ENCODE data around the gene SNW1.

Gene SNW1

DNA sequence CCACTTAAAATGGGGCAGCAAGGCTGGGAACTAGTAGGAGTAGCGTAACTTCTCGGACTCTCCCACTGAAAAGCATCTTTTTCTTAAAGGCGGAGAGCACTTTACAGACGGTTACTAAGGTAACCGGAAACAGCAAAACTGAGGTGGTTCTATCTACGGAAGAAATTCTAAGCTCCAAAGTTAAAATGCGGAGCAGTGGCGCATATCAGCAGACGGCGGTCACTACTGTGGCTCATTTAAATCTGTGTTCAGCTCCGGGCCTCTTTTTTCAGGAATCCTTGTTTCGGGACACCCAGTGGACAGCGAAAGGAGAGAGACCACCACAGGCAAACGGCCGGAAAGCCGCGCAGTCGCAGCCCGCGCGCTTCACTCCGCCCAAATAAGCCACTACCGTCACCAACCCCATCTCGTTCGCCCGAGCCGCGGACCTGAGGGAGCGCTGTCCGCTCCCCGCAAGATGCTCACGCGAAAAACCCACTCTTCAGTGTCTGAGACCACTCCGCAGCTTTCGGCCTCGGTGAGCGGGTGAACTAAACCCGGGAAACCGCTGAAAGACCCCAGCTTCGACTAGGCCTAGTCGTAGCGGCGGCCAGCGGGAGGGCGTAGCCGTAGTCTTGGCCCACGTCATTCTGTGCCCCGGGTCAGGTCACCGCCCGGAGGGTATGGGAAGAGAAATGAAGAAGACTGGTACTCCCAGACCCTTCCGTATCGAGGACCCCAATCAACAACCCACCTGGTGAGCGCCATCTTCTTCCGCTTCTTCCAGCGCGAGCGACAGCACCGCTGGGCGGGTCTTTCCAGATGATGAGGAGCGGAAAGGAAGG, at the start of gene SNW1:
SNW1 (minus strand) TSS at position 776 of the 824 bp plus-strand sequence; CDS start at position 747, 29 bp downstream.
- peak; percentile 47 for DNase-seq (ENCODE audit: low read depth)
- peak within 1 kb of the TSS; percentile 96 for H3K4me3 ChIP-seq (ENCODE audit: control insufficient read depth, low read depth, low read length)
- TF ChIP-seq, protein P1, sequence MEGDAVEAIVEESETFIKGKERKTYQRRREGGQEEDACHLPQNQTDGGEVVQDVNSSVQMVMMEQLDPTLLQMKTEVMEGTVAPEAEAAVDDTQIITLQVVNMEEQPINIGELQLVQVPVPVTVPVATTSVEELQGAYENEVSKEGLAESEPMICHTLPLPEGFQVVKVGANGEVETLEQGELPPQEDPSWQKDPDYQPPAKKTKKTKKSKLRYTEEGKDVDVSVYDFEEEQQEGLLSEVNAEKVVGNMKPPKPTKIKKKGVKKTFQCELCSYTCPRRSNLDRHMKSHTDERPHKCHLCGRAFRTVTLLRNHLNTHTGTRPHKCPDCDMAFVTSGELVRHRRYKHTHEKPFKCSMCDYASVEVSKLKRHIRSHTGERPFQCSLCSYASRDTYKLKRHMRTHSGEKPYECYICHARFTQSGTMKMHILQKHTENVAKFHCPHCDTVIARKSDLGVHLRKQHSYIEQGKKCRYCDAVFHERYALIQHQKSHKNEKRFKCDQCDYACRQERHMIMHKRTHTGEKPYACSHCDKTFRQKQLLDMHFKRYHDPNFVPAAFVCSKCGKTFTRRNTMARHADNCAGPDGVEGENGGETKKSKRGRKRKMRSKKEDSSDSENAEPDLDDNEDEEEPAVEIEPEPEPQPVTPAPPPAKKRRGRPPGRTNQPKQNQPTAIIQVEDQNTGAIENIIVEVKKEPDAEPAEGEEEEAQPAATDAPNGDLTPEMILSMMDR (conservative IDR thresholded peaks at IDR 0.05; ENCODE audit: control insufficient read depth, insufficient read depth, low read depth, low read length): no peak

DNA sequence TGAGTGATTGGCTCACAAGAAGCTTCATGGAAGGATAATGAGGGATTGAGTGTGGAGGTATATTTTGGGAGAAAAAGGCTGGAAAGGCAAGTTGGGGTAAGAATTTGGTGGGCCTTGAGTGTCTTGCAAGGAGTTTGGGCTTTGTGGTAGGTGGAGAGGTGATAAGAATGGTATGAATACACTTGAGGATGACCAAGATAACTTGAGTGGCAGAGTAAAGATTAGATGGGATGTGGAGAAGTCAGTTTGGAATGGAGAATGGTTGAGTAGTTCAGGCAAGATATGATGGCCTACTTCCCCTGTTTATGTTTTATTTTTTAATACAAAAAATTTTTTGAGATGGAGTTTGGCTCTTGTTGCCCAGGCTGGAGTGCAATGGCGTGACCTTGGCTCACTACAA, 48.1 kb upstream of the SNW1 start:
- no peak overlapping the region for H3K4me3 ChIP-seq (ENCODE audit: control insufficient read depth, low read depth, low read length)
- no peak for DNase-seq (ENCODE audit: low read depth)
- TF ChIP-seq, protein P1 (conservative IDR thresholded peaks at IDR 0.05; ENCODE audit: control insufficient read depth, insufficient read depth, low read depth, low read length): no peak

DNA sequence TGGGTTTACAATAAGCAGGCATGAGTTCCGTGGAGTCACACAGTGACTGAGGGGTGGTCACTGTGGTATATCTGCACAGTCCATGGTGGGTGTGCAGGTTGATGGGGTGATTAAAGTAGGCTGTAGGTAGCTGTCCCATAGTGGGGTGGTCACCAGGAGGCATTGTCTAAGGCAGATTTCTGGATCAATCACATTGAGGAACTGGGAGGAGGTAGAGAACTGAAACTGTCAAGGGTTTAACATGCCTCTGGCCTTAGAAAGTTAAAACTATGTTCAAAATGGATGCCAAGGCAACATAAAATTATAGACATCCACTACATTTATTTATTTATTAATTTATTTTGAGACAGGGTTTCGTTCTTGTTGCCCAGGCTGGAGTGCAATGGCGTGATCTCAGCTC, 47.3 kb upstream of the SNW1 start:
- no peak for DNase-seq (ENCODE audit: low read depth)
- TF ChIP-seq, protein P1 (conservative IDR thresholded peaks at IDR 0.05; ENCODE audit: control insufficient read depth, insufficient read depth, low read depth, low read length): no peak
- H3K4me3 ChIP-seq (ENCODE audit: control insufficient read depth, low read depth, low read length): no peak overlapping the region

DNA sequence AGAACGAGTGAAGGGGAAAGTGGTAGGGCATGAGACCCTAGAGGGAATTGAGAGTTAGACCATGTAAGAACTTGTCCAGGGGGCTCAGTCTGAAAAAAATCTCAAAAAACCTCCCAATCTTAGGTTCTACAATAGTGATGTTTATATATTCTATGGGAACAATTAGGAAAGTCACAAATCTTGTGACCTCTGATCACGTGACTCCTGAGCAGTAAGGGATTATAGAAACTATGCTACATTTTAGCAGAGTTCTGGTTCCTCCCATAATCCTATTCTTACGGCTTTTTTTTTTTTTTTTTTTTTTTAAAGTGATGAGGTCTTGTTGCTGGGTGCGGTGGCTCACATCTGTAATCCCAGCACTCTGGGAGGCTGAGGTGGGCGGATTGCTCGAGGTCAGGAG, 44.8 kb upstream of the SNW1 start:
- DNase-seq (ENCODE audit: low read depth): no peak
- TF ChIP-seq, protein P1 (conservative IDR thresholded peaks at IDR 0.05; ENCODE audit: control insufficient read depth, insufficient read depth, low read depth, low read length): no peak
- H3K4me3 ChIP-seq (ENCODE audit: control insufficient read depth, low read depth, low read length): no peak overlapping the region

DNA sequence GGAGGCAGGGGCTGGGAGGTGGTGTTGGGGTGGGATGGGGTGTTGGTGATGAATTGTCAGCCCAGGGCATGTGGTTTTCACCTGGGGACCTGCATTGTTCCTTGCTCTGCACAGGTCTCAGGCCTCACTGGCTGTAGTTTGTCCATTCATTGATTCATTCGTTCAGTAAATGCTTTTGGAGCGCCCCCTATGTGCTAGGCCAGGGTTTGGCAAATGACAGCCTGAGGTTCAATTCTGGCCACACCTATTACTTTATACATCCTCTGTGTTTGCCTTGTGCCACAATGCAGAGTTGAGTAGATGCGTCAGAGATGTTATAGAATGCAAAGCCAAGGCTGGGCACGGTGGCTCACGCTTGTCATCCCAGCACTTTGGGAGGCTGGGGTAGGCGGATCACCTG, 43.6 kb upstream of the SNW1 start:
- H3K4me3 ChIP-seq (ENCODE audit: control insufficient read depth, low read depth, low read length): no peak overlapping the region
- TF ChIP-seq, protein P1 (conservative IDR thresholded peaks at IDR 0.05; ENCODE audit: control insufficient read depth, insufficient read depth, low read depth, low read length): peak; percentile 38
- peak; percentile 27 for DNase-seq (ENCODE audit: low read depth)

DNA sequence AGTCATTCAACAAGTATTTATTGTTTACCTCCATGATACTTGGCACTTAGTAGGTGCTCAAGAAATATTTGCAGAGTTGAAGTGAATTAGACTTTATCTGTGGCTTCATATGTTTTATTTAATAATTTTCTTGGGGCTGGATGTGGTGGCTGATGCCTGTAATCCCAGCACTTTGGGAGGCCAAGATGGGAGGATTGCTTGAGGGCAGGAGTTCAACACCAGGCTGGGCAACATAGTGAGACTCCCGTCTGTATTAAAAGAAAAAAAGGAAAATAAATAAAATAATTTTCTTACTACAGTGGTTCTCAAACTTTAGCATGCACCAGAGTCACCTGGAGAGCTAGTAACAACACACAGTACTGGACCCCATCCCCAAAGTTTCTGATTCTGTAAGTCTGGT, 39.9 kb upstream of the SNW1 start:
- H3K4me3 ChIP-seq (ENCODE audit: control insufficient read depth, low read depth, low read length): peak overlapping the region; percentile 66
- TF ChIP-seq, protein P1 (conservative IDR thresholded peaks at IDR 0.05; ENCODE audit: control insufficient read depth, insufficient read depth, low read depth, low read length): no peak
- no peak for DNase-seq (ENCODE audit: low read depth)

All from fibroblast of mammary gland (primary cell).